Nucleus accumbens (tissue), 56 donors: ENCODE data around the gene COL24A1.

Source experiments
- DNase-seq, 56 donors: peaks; one replicate each; lab custom pipeline; 2025; lab: John Stamatoyannopoulos, UW

COL24A1 gene

DNA sequence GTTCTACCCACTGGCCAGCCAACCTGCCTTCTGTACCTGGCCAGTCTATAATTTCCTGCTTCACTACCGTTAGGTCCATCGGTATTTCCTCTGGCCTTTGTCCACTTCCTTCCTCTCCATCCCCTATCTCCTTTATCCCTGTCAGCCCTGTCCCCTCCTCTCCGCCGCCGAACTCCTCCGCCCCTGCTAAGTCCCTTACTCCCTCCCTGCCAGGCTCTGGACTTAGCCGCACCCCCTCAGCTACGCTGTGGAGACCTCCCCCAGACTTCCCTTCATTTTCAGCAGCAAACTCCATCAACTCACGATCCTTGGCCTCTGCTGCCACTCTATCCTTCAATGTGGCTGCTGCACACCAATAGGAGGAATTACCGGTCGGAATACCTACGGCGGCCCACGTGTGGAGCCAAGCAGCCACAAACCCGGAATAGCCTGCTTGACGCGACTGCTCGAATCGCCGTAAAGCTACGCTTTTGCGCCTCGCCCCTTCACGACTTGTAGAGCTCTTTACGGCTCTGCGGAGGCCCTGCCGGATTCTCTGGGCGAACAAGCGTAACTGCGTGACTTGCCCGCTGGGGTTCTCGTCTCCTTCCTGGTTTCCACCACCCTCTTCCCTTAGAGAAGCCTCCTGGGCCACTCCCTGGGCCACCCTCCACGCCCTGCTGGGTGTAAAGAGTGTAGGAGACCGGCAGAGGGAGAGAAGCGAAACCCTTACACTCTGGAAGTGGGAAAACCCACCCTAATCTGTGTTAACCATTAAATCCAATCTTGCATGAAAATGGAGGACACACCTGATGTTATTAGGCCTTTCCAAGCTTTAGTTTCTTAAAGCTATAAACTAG, 448.4 kb downstream of the COL24A1 start, which contains the start of gene ZNHIT6:
Gene ZNHIT6, minus strand, starts transcription at position 444 of the 839 bp plus-strand sequence. Its CDS starts 149 bp downstream, at position 295.
- DNase-seq, result peak; percentile 18 to 96 (median 82)

DNA sequence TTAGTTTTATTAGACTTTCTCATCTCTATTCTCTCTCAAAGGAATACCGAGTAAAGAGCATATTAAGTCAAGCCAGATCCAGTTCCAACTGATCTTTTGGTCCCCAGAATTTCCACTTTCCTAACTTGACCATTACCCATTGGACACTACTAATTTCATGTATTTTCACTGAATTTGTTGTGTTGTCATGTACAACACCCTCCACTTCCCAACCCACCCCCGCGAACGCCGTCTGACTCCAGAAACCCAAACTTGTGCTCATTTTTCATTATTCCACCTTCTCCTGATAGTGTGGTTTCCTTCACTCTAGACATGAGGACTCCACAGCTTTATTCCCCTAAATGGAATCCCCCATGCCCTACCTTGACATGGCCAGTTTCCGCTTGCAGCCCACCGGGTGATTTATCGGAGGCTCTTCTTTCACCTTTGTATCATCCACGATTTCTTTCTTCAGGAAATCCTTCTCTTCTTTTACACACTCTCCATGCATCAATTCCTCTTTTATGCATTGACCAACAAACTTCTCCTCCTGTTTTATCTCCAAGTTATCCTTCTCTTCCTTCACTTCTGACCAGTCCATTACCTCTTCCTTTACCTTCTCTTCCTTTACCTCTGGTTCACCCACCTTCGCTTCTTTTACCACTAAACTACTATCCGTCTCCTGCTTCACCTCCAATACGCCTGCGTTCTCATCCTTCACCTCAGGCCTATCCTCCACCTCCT, 449.1 kb downstream of the COL24A1 start:
- DNase-seq, result no peak

DNA sequence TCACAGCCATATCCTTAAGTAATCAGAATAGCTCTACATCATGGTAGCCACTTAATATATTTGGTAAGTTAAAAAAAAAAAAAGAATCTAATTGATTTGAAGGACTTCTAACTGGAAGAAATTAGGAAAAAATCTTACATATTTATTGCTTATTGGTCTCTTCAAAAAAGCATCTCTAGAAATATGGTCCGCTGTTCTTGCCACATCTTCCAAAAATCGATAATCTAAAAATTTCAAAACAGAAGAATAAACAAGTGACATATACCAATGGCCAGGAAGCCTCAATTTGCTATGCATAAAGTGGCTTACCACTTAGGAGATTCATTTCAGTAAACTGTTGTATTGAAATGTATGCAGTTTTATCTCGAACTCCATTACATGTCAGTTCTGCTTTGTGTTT, 450.6 kb downstream of the COL24A1 start:
- DNase-seq, result no peak

DNA sequence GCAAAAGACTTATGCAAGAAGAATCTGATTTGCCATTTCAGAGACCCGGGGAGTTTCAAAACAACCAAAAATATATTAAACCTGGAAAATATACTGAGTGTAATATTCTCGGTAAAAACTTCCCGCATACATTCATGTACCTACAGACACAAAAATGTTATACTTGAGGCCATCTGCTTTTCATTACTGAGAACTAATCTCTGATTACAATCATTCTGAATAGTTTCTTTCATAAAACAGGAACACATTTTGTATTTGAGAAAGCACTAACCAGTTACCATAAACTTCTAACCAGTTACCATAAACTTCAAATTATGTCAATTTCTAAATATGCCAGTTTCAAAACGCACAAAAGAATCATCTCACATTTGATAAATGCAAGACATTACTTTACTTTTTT, 456.1 kb downstream of the COL24A1 start:
- no peak for DNase-seq

DNA sequence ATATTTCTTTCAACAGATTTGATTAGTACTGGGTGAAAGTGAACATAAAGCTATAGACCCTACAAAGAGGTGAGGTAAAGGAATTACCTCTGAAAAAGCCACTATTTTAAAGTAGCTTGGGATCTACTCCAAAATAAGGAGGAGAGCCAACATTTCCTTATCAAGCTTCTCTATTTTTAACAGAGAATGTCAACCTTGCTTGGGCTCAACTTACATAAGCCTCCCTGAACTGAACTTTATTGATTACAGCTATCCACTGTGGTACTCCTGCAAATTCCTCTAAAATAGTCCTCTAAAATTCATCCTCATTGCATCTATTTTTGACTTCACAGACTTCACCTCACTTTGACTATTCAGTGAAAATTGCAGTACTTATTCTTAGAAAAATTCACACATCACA, 458.7 kb downstream of the COL24A1 start:
- no peak for DNase-seq

DNA sequence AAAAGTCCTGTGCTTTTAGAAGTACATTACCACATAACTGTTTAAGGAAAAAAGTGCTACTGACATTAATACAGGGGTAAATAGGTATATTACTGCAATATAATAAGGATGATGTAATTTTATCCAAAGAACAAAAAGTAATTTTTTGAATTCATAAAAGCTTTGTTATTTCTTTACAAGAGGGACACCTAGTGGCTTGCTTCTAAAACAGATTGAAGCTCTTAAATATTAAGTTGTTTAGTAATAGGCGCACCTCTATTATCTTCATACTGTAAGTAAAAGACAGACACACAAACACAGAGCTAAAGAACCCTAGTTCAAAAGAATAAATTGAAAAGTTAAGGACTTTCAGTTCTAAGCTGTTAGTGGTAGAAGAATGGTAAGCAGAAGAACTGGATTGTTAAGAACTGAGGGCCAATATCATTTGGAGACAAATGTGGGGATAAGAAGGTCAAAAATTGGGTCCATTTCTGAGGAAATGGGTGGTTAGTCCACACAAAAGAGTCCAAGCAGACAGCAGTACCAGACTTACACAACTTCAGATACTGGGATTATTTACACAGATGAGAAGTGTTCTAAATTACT, 463.8 kb downstream of the COL24A1 start:
- no peak for DNase-seq

DNA sequence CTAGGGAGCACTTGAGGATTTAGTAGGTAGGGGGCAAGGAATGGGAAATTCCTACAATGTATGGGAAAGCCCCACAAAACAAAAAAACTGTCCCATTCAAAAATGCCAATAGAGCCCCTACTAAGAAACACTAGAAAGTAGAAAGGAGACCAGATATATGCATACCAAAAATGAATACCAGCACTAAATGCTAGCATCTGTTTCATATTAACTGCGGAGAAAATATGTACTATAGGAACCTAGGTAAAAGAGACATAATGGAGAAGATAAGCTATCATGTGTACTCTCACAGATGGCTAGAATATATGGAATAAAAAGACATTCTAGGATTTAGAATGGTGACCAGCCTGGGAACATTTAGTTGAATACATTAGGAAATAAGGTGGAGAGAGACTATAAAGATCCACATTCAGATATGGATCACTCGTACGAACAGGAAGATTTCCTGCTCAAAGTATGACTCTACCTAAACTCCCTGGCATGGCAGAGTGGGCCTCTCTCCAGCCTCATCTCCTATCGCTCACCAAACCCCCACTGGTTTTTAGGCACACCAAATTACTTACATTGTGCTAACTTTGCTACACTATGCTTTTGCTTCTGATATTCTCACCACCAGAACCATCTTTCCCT, 466.7 kb downstream of the COL24A1 start:
- DNase-seq, result no peak

DNA sequence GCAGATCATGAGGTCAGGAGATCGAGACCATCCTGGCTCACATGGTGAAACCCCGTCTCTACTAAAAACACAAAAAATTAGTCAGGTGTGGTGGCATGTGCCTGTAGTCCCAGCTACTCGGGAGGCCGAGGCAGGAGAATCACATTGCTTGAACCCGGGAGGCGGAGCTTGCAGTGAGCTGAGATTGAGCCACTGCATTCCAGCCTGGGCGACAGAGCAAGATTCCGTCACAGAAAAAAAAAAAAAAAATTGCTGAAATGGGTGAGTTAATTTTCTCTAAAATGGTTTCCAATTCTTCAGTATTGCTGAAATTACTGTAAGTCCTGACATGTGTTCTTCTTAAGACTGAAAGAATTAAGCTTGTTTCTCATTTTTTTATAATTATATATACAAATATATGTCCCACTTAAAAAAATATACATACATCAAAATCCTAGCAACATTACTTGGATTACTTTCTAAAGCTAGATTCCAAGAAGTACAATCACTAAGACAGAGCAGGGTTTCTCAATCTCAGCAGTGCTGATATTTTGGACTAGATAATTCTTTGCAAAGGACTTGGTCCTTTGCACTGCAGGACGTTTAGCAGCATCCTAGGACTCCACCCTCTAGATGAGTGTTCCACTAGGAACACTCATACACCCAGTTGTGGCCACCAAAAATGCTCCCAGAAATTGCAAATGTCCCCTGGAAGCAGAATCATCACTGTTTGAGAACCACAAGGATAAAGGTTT, 473.1 kb downstream of the COL24A1 start:
- no peak for DNase-seq

DNA sequence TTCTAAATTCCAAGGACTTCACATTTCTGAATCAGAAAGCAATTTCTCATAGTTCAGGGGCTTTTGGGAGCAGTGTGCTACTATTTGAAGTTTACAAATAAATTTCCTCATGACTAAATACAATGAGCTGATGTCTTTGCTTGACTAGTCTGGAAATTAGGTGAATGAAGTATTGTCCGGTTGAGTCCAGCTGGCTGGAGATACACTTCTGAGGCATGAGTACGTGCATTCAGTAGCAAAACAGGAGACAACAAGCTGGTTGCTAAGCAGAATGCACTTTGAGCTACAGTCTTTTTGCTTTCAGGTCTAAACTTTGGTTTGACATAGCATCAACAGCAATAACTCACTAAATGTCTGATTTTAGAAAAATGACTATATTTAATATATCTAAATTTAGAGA, 475.5 kb downstream of the COL24A1 start:
- peak in 13 of 56 donors; percentile 0 to 36 (median 3) for DNase-seq
